Measurements from ENCODE around the gene ATP11C. TPM values are rescaled to one million over a fixed set of nuclear protein-coding genes. Genes with fewer than 3 reads are reported as not detected.
"Not testable (repeated sequence)": the region's sequence is repeated elsewhere in the genome, so short reads cannot be mapped to it uniquely, and the experiment has no call there.

Gene ATP11C
- total RNA-seq, 1 experiment from 2014 or later, result 19.0 TPM

DNA sequence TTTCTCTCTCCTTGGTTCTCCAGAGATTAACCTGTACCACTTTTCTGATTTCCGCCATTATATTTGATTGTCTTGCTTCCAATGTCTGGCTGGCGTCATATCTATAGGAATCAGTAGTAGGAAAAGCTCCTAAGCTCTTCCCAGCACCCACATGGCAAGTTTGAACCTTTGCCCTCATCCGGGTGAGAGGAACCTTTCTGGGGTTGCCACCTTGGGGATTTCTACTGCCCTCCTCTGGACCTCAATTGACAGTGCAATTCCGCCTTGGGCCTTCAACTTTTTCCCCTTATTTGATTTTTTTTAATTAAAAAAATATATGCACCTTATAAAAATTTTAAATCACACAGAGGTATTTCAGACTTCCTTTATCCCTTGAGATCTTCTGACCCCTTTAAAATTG lies 34.4 kb upstream of the ATP11C start:
- H3K9me3 Mint-ChIP-seq (ENCODE audit: unreplicated experiment), result peaks cover 7% of the 10 kb centered on the region
- ChIA-PET POLR2A (no interaction called here), CTCF (interaction anchor here (0.6 to 1.0 kb wide), 2 partner anchors 25 to 1210 kb away, joined by 4 read pairs; no protein-coding TSS in a partner anchor)
- DNase-seq (ENCODE audit: unreplicated experiment), result peak; percentile 22
- H3K27ac Mint-ChIP-seq (ENCODE audit: low read depth, unreplicated experiment), result no peak overlapping the region
- no peaks in the 10 kb centered on the region for H3K27me3 Mint-ChIP-seq (ENCODE audit: insufficient read depth, unreplicated experiment)
- TF ChIP-seq, protein P1, sequence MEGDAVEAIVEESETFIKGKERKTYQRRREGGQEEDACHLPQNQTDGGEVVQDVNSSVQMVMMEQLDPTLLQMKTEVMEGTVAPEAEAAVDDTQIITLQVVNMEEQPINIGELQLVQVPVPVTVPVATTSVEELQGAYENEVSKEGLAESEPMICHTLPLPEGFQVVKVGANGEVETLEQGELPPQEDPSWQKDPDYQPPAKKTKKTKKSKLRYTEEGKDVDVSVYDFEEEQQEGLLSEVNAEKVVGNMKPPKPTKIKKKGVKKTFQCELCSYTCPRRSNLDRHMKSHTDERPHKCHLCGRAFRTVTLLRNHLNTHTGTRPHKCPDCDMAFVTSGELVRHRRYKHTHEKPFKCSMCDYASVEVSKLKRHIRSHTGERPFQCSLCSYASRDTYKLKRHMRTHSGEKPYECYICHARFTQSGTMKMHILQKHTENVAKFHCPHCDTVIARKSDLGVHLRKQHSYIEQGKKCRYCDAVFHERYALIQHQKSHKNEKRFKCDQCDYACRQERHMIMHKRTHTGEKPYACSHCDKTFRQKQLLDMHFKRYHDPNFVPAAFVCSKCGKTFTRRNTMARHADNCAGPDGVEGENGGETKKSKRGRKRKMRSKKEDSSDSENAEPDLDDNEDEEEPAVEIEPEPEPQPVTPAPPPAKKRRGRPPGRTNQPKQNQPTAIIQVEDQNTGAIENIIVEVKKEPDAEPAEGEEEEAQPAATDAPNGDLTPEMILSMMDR (IDR thresholded peaks at IDR 0.05; ENCODE audit: unreplicated experiment), result no peak
- no peaks in the 10 kb centered on the region for H3K36me3 Mint-ChIP-seq (ENCODE audit: insufficient read depth, unreplicated experiment)
- intact Hi-C loops (cut with micrococcal nuclease), result no loop called here
- H3K4me1 Mint-ChIP-seq (ENCODE audit: insufficient read depth, unreplicated experiment), result no peaks in the 10 kb centered on the region
- no TSS peak for BruUV-seq (replicated peaks)
- H3K4me3 Mint-ChIP-seq (ENCODE audit: unreplicated experiment), result no peak overlapping the region

DNA sequence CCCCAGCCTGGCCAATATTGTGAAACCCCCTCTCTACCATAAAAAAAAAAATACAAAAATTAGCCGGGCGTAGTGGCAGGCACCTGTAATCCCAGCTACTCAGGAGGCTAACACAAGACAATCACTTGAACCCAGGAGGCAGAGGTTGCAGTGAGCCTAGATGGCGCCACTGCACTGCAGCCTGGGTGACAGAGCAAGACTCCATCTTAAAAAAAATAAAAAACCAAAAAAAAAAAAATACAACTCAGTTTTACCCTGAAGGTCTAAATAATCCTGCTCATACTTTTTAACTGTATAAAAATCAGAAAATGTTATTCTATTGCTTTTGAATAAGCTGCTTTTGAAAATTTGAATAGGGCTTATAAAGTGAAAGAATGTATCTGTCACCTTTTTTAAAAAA lies 33.3 kb upstream of the ATP11C start:
- H3K36me3 Mint-ChIP-seq (ENCODE audit: insufficient read depth, unreplicated experiment); POLR2A ChIA-PET; H3K4me3 Mint-ChIP-seq (ENCODE audit: unreplicated experiment); intact Hi-C loops (cut with micrococcal nuclease); BruUV-seq (replicated peaks); H3K4me1 Mint-ChIP-seq (ENCODE audit: insufficient read depth, unreplicated experiment); H3K27ac Mint-ChIP-seq (ENCODE audit: low read depth, unreplicated experiment); H3K27me3 Mint-ChIP-seq (ENCODE audit: insufficient read depth, unreplicated experiment); H3K9me3 Mint-ChIP-seq (ENCODE audit: unreplicated experiment); DNase-seq (ENCODE audit: unreplicated experiment): not testable (repeated sequence)
- CTCF ChIA-PET, result interaction anchor here (0.6 to 0.7 kb wide), 4 partner anchors 12 to 1194 kb away, joined by 3 to 5 read pairs (median 4); no protein-coding TSS in a partner anchor

DNA sequence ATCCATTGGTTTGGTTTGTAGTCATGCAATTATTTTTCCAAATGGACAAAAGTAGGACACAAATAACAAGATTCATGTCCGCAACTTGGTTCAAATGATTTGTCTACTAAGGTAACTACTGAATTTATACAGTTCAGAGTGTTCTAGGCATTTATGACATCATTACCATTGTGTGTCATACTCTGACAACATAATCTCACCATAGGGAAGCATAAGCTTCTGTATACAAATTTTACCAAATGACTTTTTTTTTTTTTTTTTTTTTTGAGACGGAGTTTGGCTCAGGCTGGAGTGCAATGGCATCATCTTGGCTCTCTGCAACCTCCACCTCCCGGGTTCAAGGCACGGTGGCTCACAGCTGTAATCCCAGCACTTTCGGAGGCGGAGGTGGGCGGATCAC lies 32.6 kb upstream of the ATP11C start, which contains the start of gene CXorf66:
Gene CXorf66, minus strand, starts transcription at position 101 of the 400 bp plus-strand sequence. Its CDS starts 25 bp downstream, at position 76.
- ChIA-PET CTCF (interaction anchor here (0.6 to 1.3 kb wide), 5 partner anchors 9 to 1191 kb away, joined by 3 to 5 read pairs (median 4); no protein-coding TSS in a partner anchor), POLR2A (no interaction called here)
- Mint-ChIP-seq H3K9me3 (ENCODE audit: unreplicated experiment) (peaks cover 7% of the 10 kb centered on the region), H3K27ac (ENCODE audit: low read depth, unreplicated experiment) (no peak within 1 kb of the TSS), H3K4me1 (ENCODE audit: insufficient read depth, unreplicated experiment) (no peaks in the 10 kb centered on the region), H3K27me3 (ENCODE audit: insufficient read depth, unreplicated experiment) (no peaks in the 10 kb centered on the region), H3K4me3 (ENCODE audit: unreplicated experiment) (no peak within 1 kb of the TSS), H3K36me3 (ENCODE audit: insufficient read depth, unreplicated experiment) (no peaks in the 10 kb centered on the region)
- DNase-seq (ENCODE audit: unreplicated experiment), result no peak
- TF ChIP-seq, protein P1 (IDR thresholded peaks at IDR 0.05; ENCODE audit: unreplicated experiment), result no peak
- BruUV-seq (replicated peaks), result no TSS peak
- intact Hi-C loops (cut with micrococcal nuclease), result no loop called here

DNA sequence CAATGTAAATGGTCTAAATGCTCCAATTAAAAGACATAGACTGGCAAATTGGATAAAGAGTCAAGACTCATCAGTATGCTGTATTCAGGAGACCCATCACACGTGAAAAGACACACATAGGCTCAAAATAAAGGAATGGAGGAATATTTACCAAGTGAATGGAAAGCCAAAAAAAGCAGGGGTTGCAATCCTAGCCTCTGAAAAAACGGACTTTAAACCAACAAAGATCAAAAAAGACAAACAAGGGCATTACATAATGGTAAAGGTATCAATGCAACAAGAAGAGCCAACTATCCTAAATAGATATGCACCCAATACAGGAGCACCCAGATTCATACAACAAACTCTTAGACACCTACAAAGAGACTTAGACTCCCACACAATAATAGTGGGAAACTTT lies 28.2 kb upstream of the ATP11C start:
- BruUV-seq (replicated peaks); intact Hi-C loops (cut with micrococcal nuclease); CTCF ChIA-PET; H3K9me3 Mint-ChIP-seq (ENCODE audit: unreplicated experiment); H3K4me1 Mint-ChIP-seq (ENCODE audit: insufficient read depth, unreplicated experiment); POLR2A ChIA-PET; H3K27me3 Mint-ChIP-seq (ENCODE audit: insufficient read depth, unreplicated experiment); H3K36me3 Mint-ChIP-seq (ENCODE audit: insufficient read depth, unreplicated experiment); H3K4me3 Mint-ChIP-seq (ENCODE audit: unreplicated experiment); H3K27ac Mint-ChIP-seq (ENCODE audit: low read depth, unreplicated experiment); DNase-seq (ENCODE audit: unreplicated experiment): not testable (repeated sequence)

DNA sequence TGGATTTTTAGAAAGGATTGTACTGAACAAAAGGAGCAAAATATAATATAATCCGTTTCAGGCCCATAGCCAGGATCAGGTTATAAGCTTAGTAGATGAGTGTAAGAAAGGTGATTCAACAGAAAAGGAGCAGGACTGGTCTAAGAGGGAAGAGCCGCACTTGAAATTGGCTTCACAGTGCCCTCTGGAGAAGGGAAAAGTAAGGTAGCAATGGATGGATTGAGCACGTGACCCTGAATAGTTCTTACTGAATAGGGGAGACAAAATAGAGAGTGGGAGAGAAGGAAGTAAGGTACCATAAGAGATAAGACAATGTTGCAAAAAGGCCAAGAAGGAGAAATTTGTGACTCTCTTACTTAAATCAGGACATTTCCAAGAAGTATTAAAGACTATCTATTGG lies 16.9 kb upstream of the ATP11C start:
- intact Hi-C loops (cut with micrococcal nuclease), result no loop called here
- POLR2A ChIA-PET, result no interaction called here
- BruUV-seq (replicated peaks), result no TSS peak
- Mint-ChIP-seq H3K27me3 (ENCODE audit: insufficient read depth, unreplicated experiment) (no peaks in the 10 kb centered on the region), H3K4me3 (ENCODE audit: unreplicated experiment) (no peak overlapping the region), H3K9me3 (ENCODE audit: unreplicated experiment) (no peaks in the 10 kb centered on the region), H3K4me1 (ENCODE audit: insufficient read depth, unreplicated experiment) (no peaks in the 10 kb centered on the region), H3K27ac (ENCODE audit: low read depth, unreplicated experiment) (no peak overlapping the region), H3K36me3 (ENCODE audit: insufficient read depth, unreplicated experiment) (no peaks in the 10 kb centered on the region)
- no peak for DNase-seq (ENCODE audit: unreplicated experiment)
- CTCF ChIA-PET, result interaction anchor here (0.5 kb wide), 1 partner anchor 241 kb away, joined by 4 read pairs; no protein-coding TSS in a partner anchor
- TF ChIP-seq, protein P1 (IDR thresholded peaks at IDR 0.05; ENCODE audit: unreplicated experiment), result no peak

All from MCF 10A (cell line).